Neuronal stem cell (in vitro differentiated cells): ENCODE results near the gene TANC2.

ENCODE experiments used
- DNase-seq: peaks from one replicate; pipeline ENCODE4 v3.0.0-alpha.2; 2013; ENCODE audit warnings: low spot score
- H2AFZ ChIP-seq: one replicate; pipeline ENCODE4 v1.6.1; 2013; ENCODE audit warnings: mild to moderate bottlenecking, low read length, inconsistent platforms
- H2AK5ac ChIP-seq: 2 replicates; pipeline ENCODE4 v1.6.1; 2013; ENCODE audit warnings: low read depth, mild to moderate bottlenecking, inconsistent platforms, low read length, moderate library complexity, mixed read lengths
- H2BK120ac ChIP-seq: 2 replicates; pipeline ENCODE4 v1.6.1; 2013; ENCODE audit warnings: low read depth, mild to moderate bottlenecking, inconsistent platforms, low read length, moderate library complexity, mixed read lengths
- H2BK12ac ChIP-seq: one replicate; pipeline ENCODE4 v1.6.1; 2013; ENCODE audit warnings: low read length, inconsistent platforms
- H2BK15ac ChIP-seq: 2 replicates; pipeline ENCODE4 v1.6.1; 2013; ENCODE audit warnings: mild to moderate bottlenecking, low read length, inconsistent platforms, mixed read lengths
- H2BK5ac ChIP-seq: one replicate; pipeline ENCODE4 v1.6.1; 2013; ENCODE audit warnings: inconsistent platforms, mild to moderate bottlenecking, low read length, moderate library complexity
- H3K14ac ChIP-seq: one replicate; pipeline ENCODE4 v1.6.1; 2013; ENCODE audit warnings: low read length, inconsistent platforms
- H3K18ac ChIP-seq: 2 replicates; pipeline ENCODE4 v1.6.1; 2013; ENCODE audit warnings: low read length, inconsistent platforms
- H3K23ac ChIP-seq: 2 replicates; pipeline ENCODE4 v1.6.1; 2013; ENCODE audit warnings: low read depth, mild to moderate bottlenecking, mixed read lengths, low read length, inconsistent platforms; ENCODE audit not compliant: poor library complexity
- H3K27ac ChIP-seq: replicated peaks from 3 replicates; pipeline ENCODE4 v1.5.1; 2013; ENCODE audit warnings: low read length, inconsistent platforms
- H3K27me3 ChIP-seq, 3 experiments: 2 replicates each; pipeline ENCODE4 v1.6.1; 2013; ENCODE audit warnings: low read length in 3 of 3, mild to moderate bottlenecking in 2 of 3, inconsistent platforms in 1 of 3, low read depth in 1 of 3, mixed read lengths in 1 of 3, moderate library complexity in 1 of 3; ENCODE audit not compliant: control insufficient read depth in 3 of 3, insufficient read depth in 3 of 3
- H3K36me3 ChIP-seq, 2 donors: replicated peaks in 1 of 2; 2 replicates each; pipeline ENCODE4 v1.6.1; 2013; ENCODE audit warnings: low read length in 2 of 2; ENCODE audit not compliant: control insufficient read depth in 2 of 2, insufficient read depth in 2 of 2
- H3K4ac ChIP-seq: 2 replicates; pipeline ENCODE4 v1.6.1; 2013; ENCODE audit warnings: inconsistent platforms, mild to moderate bottlenecking, low read length, moderate library complexity
- H3K4me1 ChIP-seq, 2 donors: 1 replicate in 1 of 2; 2 replicates in 1 of 2; pipeline ENCODE4 v1.6.1; 2013; ENCODE audit warnings: low read length in 2 of 2, low read depth in 1 of 2; ENCODE audit not compliant: control insufficient read depth in 2 of 2, insufficient read depth in 1 of 2
- H3K4me2 ChIP-seq: one replicate; pipeline ENCODE4 v1.6.1; 2013; ENCODE audit warnings: mild to moderate bottlenecking, low read length, inconsistent platforms; ENCODE audit not compliant: insufficient read depth, poor library complexity, severe bottlenecking
- H3K4me3 ChIP-seq, 2 donors: 2 replicates each; pipeline ENCODE4 v1.5.1; 2013; ENCODE audit warnings: low read length in 2 of 2, mild to moderate bottlenecking in 2 of 2, inconsistent platforms in 1 of 2, moderate library complexity in 1 of 2
- H3K79me1 ChIP-seq: one replicate; pipeline ENCODE4 v1.6.1; 2013; ENCODE audit warnings: low read depth, mild to moderate bottlenecking, inconsistent platforms, low read length, moderate library complexity
- H3K9ac ChIP-seq: one replicate; pipeline ENCODE4 v1.6.1; 2013; ENCODE audit warnings: mild to moderate bottlenecking, low read depth, low read length, inconsistent platforms; ENCODE audit not compliant: poor library complexity
- H3K9me3 ChIP-seq, 2 donors: replicated peaks in 1 of 2; 2 replicates each; pipeline versions ENCODE3 to v1.6.1; 2013; ENCODE audit warnings: low read length in 2 of 2, mild to moderate bottlenecking in 2 of 2, inconsistent platforms in 1 of 2, low read depth in 1 of 2, mixed read lengths in 1 of 2, moderate library complexity in 1 of 2; ENCODE audit not compliant: control insufficient read depth in 2 of 2, insufficient read depth in 1 of 2
- H4K8ac ChIP-seq: one replicate; pipeline ENCODE4 v1.6.1; 2013; ENCODE audit warnings: low read depth, mild to moderate bottlenecking, inconsistent platforms, low read length, moderate library complexity
- H4K91ac ChIP-seq: one replicate; pipeline ENCODE4 v1.6.1; 2013; ENCODE audit warnings: low read length, low read depth, mild to moderate bottlenecking, inconsistent platforms; ENCODE audit not compliant: poor library complexity
- WGBS, 2 donors: extraction: QIAGEN DNeasy Blood & Tissue Kit; methylation state at CpG; one replicate each; pipeline ENCODE4 v1.1.7; 2013; ENCODE audit warnings: missing lambda C conversion rate in 2 of 2, mixed read lengths in 1 of 2; ENCODE audit not compliant: insufficient read length in 2 of 2, insufficient replicate concordance in 1 of 2; ENCODE audit errors: extremely low coverage in 2 of 2; 5-methylcytosine and 5-hydroxymethylcytosine counted together

The TANC2 gene

DNA sequence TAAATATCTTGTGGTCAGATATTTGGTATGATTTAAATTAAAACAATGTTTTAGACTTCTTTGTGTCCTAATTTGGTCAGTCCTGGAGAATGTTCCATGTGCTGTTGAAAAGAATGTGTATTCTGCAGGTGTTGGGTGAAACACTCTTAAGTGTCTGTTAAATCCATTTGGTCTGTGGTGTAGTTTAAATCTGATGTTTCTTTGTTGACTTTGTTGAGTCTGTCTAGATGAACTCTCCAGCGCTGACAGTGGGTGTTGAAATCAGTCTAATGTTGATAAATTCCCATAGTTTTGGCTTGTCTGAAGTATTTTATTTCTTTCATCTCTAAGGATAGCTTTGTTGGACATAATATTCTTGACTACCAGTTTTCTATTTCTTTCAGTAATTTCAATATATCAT, 18.8 kb downstream of the TANC2 start:
- no peak overlapping the region for H2BK5ac ChIP-seq
- no peak overlapping the region for H3K4me3 ChIP-seq
- H2BK12ac ChIP-seq, result no peak overlapping the region
- no peak overlapping the region for H2BK120ac ChIP-seq
- H4K91ac ChIP-seq, result no peak overlapping the region
- no peaks in the 10 kb centered on the region for H3K79me1 ChIP-seq
- H3K27ac ChIP-seq, result no peak overlapping the region
- H3K4me1 ChIP-seq, result no peaks in the 10 kb centered on the region
- H3K9ac ChIP-seq, result no peak overlapping the region
- H2AK5ac ChIP-seq, result no peak overlapping the region
- H2AFZ ChIP-seq, result no peak overlapping the region
- no peak overlapping the region for H3K23ac ChIP-seq
- no CpG with 5 or more reads among the region's 1 CpG for WGBS, 2 donors
- no peak overlapping the region for H3K14ac ChIP-seq
- H3K4me2 ChIP-seq, result no peak overlapping the region
- DNase-seq, result no peak
- no peak overlapping the region for H3K18ac ChIP-seq
- no peak overlapping the region for H4K8ac ChIP-seq
- no peaks in the 10 kb centered on the region for H3K27me3 ChIP-seq
- no peak overlapping the region for H3K4ac ChIP-seq
- H3K9me3 ChIP-seq, result peaks cover 2 to 24% of the 10 kb centered on the region in 2 donors
- H3K36me3 ChIP-seq, result no peaks in the 10 kb centered on the region
- no peak overlapping the region for H2BK15ac ChIP-seq

DNA sequence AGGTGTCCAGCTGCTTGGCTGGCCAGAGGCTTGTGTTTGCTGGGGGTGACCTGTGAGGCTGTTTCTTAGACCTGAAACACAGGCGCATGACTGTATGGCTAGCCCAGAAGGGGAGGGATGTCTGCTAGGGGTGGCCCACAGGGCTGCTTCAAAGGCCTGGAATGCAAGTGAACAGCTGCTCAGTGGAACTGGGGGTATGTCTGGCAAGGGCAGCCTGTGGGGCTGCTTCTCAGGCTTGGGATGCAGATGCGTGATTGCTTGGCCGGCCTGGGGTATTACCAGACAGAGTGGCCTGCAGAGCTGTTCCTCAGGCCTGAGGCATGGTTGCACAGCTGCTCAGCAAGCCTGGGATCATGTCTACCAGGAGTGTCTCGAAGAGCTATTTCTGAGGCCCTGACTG, 20.5 kb downstream of the TANC2 start:
- H3K36me3 ChIP-seq, result no peaks in the 10 kb centered on the region
- no peak overlapping the region for H2AFZ ChIP-seq
- no peak overlapping the region for H3K4me2 ChIP-seq
- H3K4me3 ChIP-seq, result no peak overlapping the region
- H2BK15ac ChIP-seq, result no peak overlapping the region
- H2AK5ac ChIP-seq, result no peak overlapping the region
- H3K4me1 ChIP-seq, result no peaks in the 10 kb centered on the region
- H3K27me3 ChIP-seq, result no peaks in the 10 kb centered on the region
- no peak overlapping the region for H3K18ac ChIP-seq
- no peak overlapping the region for H3K9ac ChIP-seq
- no peak overlapping the region for H3K4ac ChIP-seq
- no peak overlapping the region for H2BK120ac ChIP-seq
- H3K14ac ChIP-seq, result no peak overlapping the region
- no peak overlapping the region for H3K27ac ChIP-seq
- no peak overlapping the region for H4K8ac ChIP-seq
- peak overlapping the region; percentile 4 for H2BK5ac ChIP-seq
- H3K79me1 ChIP-seq, result no peaks in the 10 kb centered on the region
- no peak overlapping the region for H2BK12ac ChIP-seq
- H3K23ac ChIP-seq, result no peak overlapping the region
- no peak overlapping the region for H4K91ac ChIP-seq
- DNase-seq, result no peak
- whole genome bisulfite sequencing, 2 donors, result no CpG with 5 or more reads among the region's 4 CpGs
- H3K9me3 ChIP-seq, result peaks cover 2 to 24% of the 10 kb centered on the region in 2 donors

DNA sequence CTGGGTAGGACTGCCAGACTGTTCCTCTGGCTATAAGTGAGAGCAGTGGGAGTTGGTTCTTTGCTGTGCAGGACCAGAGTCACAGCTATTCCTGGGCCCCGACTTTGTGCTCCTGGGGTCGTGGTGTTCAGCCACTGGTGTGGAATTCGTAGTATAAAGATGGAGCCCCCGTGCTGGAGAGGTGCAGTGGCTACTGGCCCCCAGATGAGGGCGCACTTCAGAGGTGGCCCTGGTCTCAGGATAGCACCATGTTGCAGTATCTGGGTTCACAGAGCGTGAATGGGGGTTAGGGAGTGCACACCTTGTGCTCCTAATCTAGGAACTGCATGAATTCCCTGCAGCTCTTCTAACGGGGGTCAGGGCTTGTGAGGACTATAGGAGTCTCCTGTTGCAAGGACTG, 21.1 kb downstream of the TANC2 start:
- Histone ChIP-seq H3K27me3 (no peaks in the 10 kb centered on the region), H3K4me2 (no peak overlapping the region), H4K8ac (no peak overlapping the region), H2BK15ac (no peak overlapping the region), H3K36me3 (no peaks in the 10 kb centered on the region), H2BK12ac (no peak overlapping the region), H3K4me1 (no peaks in the 10 kb centered on the region), H2BK5ac (peak overlapping the region; percentile 4), H3K4me3 (no peak overlapping the region), H3K27ac (no peak overlapping the region), H4K91ac (no peak overlapping the region), H3K4ac (no peak overlapping the region), H3K9me3 (peaks cover 2 to 24% of the 10 kb centered on the region in 2 donors), H3K9ac (no peak overlapping the region), H3K18ac (no peak overlapping the region), H3K14ac (no peak overlapping the region), H3K23ac (no peak overlapping the region), H2BK120ac (no peak overlapping the region), H2AK5ac (no peak overlapping the region), H2AFZ (no peak overlapping the region), H3K79me1 (no peaks in the 10 kb centered on the region)
- no peak for DNase-seq
- no CpG with 5 or more reads among the region's 7 CpGs for WGBS, 2 donors

DNA sequence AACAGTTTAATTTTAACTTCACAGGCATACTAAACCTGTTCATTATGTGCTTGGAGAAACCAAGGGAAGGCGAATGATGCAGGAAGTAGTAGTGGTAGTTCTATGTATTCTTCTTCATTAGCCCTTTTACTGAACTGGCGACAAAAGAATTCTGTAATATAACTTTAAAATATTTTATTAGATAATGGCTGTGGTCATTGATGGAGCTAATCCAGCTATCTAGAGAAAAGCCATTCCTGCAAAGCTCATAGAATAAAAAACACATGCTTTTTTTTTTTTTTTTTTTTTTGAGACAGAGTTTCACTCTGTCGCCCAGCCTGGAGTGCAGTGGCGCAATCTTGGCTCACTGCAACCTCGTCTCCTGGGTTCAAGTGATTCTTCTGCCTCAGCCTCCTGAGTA, 23.5 kb downstream of the TANC2 start:
- no peak overlapping the region for H3K4ac ChIP-seq
- whole genome bisulfite sequencing, 2 donors, result no CpG with 5 or more reads among the region's 5 CpGs

More for the DNA sequence above, 23.5 kb downstream of the TANC2 start:
- Histone ChIP-seq H3K4me3 (no peak overlapping the region), H3K36me3 (no peaks in the 10 kb centered on the region), H3K4me2 (no peak overlapping the region), H2BK15ac (no peak overlapping the region), H3K9ac (no peak overlapping the region), H3K14ac (no peak overlapping the region), H3K27ac (no peak overlapping the region), H3K79me1 (no peaks in the 10 kb centered on the region), H3K4me1 (no peaks in the 10 kb centered on the region), H4K91ac (no peak overlapping the region), H3K18ac (no peak overlapping the region), H2AFZ (no peak overlapping the region), H3K23ac (no peak overlapping the region), H2BK5ac (no peak overlapping the region), H4K8ac (no peak overlapping the region), H2BK12ac (no peak overlapping the region), H3K9me3 (peaks cover 0 to 7% of the 10 kb centered on the region in 2 donors), H2AK5ac (no peak overlapping the region), H2BK120ac (no peak overlapping the region), H3K27me3 (no peaks in the 10 kb centered on the region)
- DNase-seq, result no peak
